ENCODE measurements around the gene POP5.

The POP5 gene

GRCh38 chr12:120597861-120598260 is 16.7 kb upstream of the POP5 start:
- no peak overlapping the region for H3K27ac ChIP-seq
- no peak overlapping the region for H3K9ac ChIP-seq
- no peaks in the 10 kb centered on the region for H3K36me3 ChIP-seq (ENCODE audit: control insufficient read depth, insufficient read depth, low read length)
- H3K4me1 ChIP-seq = no peaks in the 10 kb centered on the region
- H3K4me3 ChIP-seq (ENCODE audit: low read depth, low read length) = no peak overlapping the region
- TF ChIP-seq, protein P1, sequence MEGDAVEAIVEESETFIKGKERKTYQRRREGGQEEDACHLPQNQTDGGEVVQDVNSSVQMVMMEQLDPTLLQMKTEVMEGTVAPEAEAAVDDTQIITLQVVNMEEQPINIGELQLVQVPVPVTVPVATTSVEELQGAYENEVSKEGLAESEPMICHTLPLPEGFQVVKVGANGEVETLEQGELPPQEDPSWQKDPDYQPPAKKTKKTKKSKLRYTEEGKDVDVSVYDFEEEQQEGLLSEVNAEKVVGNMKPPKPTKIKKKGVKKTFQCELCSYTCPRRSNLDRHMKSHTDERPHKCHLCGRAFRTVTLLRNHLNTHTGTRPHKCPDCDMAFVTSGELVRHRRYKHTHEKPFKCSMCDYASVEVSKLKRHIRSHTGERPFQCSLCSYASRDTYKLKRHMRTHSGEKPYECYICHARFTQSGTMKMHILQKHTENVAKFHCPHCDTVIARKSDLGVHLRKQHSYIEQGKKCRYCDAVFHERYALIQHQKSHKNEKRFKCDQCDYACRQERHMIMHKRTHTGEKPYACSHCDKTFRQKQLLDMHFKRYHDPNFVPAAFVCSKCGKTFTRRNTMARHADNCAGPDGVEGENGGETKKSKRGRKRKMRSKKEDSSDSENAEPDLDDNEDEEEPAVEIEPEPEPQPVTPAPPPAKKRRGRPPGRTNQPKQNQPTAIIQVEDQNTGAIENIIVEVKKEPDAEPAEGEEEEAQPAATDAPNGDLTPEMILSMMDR (IDR thresholded peaks at IDR 0.05) = no peak
- H3K9me3 ChIP-seq (ENCODE audit: control insufficient read depth, low read length) = no peaks in the 10 kb centered on the region
- no peaks in the 10 kb centered on the region for H3K79me2 ChIP-seq
- H3K27me3 ChIP-seq (ENCODE audit: control insufficient read depth, insufficient read depth, low read length) = no peaks in the 10 kb centered on the region
- no peak overlapping the region for H2AFZ ChIP-seq
- H3K4me2 ChIP-seq (ENCODE audit: low read length) = no peak overlapping the region

DNA sequence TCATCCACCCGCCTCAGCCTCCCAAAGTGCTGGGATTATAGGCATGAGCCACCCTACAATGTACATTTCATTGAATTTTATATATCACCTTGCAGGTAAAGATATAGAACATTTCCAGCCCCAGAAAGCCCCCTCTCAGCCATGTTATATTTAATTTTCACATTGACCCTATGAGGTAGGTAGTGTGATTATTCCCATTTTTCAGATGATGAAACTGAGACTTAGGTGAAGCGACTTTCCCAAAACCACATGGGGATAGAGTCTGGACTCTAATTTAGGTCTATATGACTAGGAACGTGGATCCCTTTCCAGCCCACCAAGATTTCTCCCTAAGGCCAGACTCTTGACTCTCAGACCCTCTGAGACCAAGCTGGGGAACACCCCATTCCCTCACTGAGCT is 15.7 kb upstream of the POP5 start:
- H3K79me2 ChIP-seq = no peaks in the 10 kb centered on the region
- H3K27ac ChIP-seq = no peak overlapping the region
- H3K9me3 ChIP-seq (ENCODE audit: control insufficient read depth, low read length) = no peaks in the 10 kb centered on the region
- H3K4me2 ChIP-seq (ENCODE audit: low read length) = no peak overlapping the region
- H3K4me3 ChIP-seq (ENCODE audit: low read depth, low read length) = no peak overlapping the region
- no peak overlapping the region for H3K9ac ChIP-seq
- H3K36me3 ChIP-seq (ENCODE audit: control insufficient read depth, insufficient read depth, low read length) = no peaks in the 10 kb centered on the region
- TF ChIP-seq, protein P1 (IDR thresholded peaks at IDR 0.05) = no peak
- H3K4me1 ChIP-seq = no peaks in the 10 kb centered on the region
- H3K27me3 ChIP-seq (ENCODE audit: control insufficient read depth, insufficient read depth, low read length) = no peaks in the 10 kb centered on the region
- H2AFZ ChIP-seq = no peak overlapping the region

DNA sequence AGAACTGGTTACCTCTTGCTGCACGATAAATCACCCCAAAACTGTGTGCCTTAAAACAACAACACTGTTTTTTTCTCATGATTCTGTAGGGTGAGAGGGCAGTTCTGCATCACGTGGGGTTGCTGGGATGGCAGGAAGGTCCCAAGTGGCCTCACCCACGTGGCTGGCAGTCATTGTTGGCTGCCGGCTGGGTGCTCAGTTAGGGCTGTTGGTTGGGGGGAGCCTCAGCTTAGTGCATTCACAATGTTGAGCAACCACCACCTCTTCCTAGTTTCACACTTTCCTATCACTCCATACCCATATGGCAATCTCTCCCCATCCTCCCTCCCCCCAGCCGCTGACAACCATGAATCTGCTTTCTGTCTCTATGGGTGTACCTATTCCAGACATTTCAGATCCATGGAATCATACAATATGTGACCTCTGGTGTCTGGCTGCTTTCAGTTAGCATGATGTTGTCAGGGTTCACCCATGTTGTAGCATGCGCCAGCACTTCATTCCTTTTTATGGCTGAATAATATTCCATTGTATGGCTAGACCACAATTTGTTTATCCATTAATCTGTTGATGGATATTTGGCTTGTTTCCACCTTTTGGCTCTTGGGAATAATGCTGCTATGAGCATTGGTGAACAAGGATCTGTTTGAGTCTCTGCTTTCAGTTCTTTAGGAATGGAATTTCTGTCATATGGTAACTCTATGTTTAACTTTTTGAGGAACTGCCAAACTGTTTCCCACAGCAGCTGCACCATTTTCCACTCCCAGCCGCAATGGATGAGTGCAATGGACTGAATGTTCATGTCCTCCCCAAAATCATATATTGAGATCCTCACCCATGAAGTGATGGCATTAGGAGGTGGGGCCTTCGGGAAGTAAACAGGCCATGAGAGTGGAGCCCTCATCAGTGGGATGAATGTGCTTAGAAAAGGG is 11.2 kb upstream of the POP5 start:
- no peak overlapping the region for H3K4me2 ChIP-seq (ENCODE audit: low read length)

GRCh38 chr12:120590741-120591407 is 9.7 kb upstream of the POP5 start:
- Histone ChIP-seq H3K4me3 (ENCODE audit: low read depth, low read length) (no peak overlapping the region), H3K4me2 (ENCODE audit: low read length) (no peak overlapping the region), H3K27me3 (ENCODE audit: control insufficient read depth, insufficient read depth, low read length) (no peaks in the 10 kb centered on the region), H3K79me2 (no peaks in the 10 kb centered on the region), H3K4me1 (no peaks in the 10 kb centered on the region), H3K27ac (no peak overlapping the region), H3K36me3 (ENCODE audit: control insufficient read depth, insufficient read depth, low read length) (no peaks in the 10 kb centered on the region), H2AFZ (no peak overlapping the region), H3K9me3 (ENCODE audit: control insufficient read depth, low read length) (no peaks in the 10 kb centered on the region), H3K9ac (no peak overlapping the region)
- TF ChIP-seq, protein P1 (IDR thresholded peaks at IDR 0.05) = no peak

More for the DNA sequence above, 11.2 kb upstream of the POP5 start:
- Histone ChIP-seq H3K4me1 (no peaks in the 10 kb centered on the region), H2AFZ (no peak overlapping the region), H3K79me2 (no peaks in the 10 kb centered on the region), H3K4me3 (ENCODE audit: low read depth, low read length) (no peak overlapping the region), H3K27me3 (ENCODE audit: control insufficient read depth, insufficient read depth, low read length) (no peaks in the 10 kb centered on the region), H3K9me3 (ENCODE audit: control insufficient read depth, low read length) (no peaks in the 10 kb centered on the region), H3K36me3 (ENCODE audit: control insufficient read depth, insufficient read depth, low read length) (no peaks in the 10 kb centered on the region), H3K9ac (no peak overlapping the region), H3K27ac (no peak overlapping the region)
- TF ChIP-seq, protein P1 (IDR thresholded peaks at IDR 0.05) = no peak
